ENCODE results near the gene ATP4A.

ATP4A gene

GRCh38 chr19:35514282-35514809, 49.1 kb downstream of the ATP4A start:
- Histone ChIP-seq H3K4me3 (ENCODE audit: low read length in 2 of 2) (no peak overlapping the region), H3K36me3 (ENCODE audit: control insufficient read depth in 2 of 2, insufficient read depth in 2 of 2, low read length in 2 of 2) (no peaks in the 10 kb centered on the region), H3K9ac (ENCODE audit: low read depth in 1 of 2, low read length in 2 of 2) (no peak overlapping the region), H3K9me3 (ENCODE audit: control insufficient read depth in 2 of 2, low read length in 2 of 2) (no peaks in the 10 kb centered on the region), H3K4me1 (ENCODE audit: control insufficient read depth in 2 of 2, insufficient read depth in 2 of 2, low read length in 2 of 2) (peaks cover 0 to 8% of the 10 kb centered on the region in 2 donors), H3K27me3 (ENCODE audit: control insufficient read depth in 2 of 2, insufficient read depth in 2 of 2, low read length in 2 of 2) (peaks cover 3 to 5% of the 10 kb centered on the region in 2 donors), H3K27ac (ENCODE audit: low read depth in 2 of 2, low read length in 2 of 2) (no peak overlapping the region)

GRCh38 chr19:35513628-35514281, 49.7 kb downstream of the ATP4A start, which contains the start of gene DMKN:
Gene DMKN, minus strand, starts transcription at chr19:35513649. Its CDS starts 174 bp downstream, at chr19:35513475.
- peaks cover 0 to 8% of the 10 kb centered on the region in 2 donors for H3K4me1 ChIP-seq (ENCODE audit: control insufficient read depth in 2 of 2, insufficient read depth in 2 of 2, low read length in 2 of 2)
- no peak within 1 kb of the TSS for H3K9ac ChIP-seq (ENCODE audit: low read depth in 1 of 2, low read length in 2 of 2)

GRCh38 chr19:35512831-35513627, 50.4 kb downstream of the ATP4A start:
- no peaks in the 10 kb centered on the region for H3K36me3 ChIP-seq (ENCODE audit: control insufficient read depth in 2 of 2, insufficient read depth in 2 of 2, low read length in 2 of 2)
- H3K27me3 ChIP-seq (ENCODE audit: control insufficient read depth in 2 of 2, insufficient read depth in 2 of 2, low read length in 2 of 2), result peaks cover 3 to 5% of the 10 kb centered on the region in 2 donors
- H3K4me3 ChIP-seq (ENCODE audit: low read length in 2 of 2), result no peak overlapping the region
- peaks cover 0 to 8% of the 10 kb centered on the region in 2 donors for H3K4me1 ChIP-seq (ENCODE audit: control insufficient read depth in 2 of 2, insufficient read depth in 2 of 2, low read length in 2 of 2)
- no peak overlapping the region for H3K9ac ChIP-seq (ENCODE audit: low read depth in 1 of 2, low read length in 2 of 2)
- no peak overlapping the region for H3K27ac ChIP-seq (ENCODE audit: low read depth in 2 of 2, low read length in 2 of 2)
- no peaks in the 10 kb centered on the region for H3K9me3 ChIP-seq (ENCODE audit: control insufficient read depth in 2 of 2, low read length in 2 of 2)

More at GRCh38 chr19:35513628-35514281, 49.7 kb downstream of the ATP4A start, which contains the start of gene DMKN:
- Histone ChIP-seq H3K27me3 (ENCODE audit: control insufficient read depth in 2 of 2, insufficient read depth in 2 of 2, low read length in 2 of 2) (peaks cover 3 to 5% of the 10 kb centered on the region in 2 donors), H3K9me3 (ENCODE audit: control insufficient read depth in 2 of 2, low read length in 2 of 2) (no peaks in the 10 kb centered on the region), H3K27ac (ENCODE audit: low read depth in 2 of 2, low read length in 2 of 2) (no peak within 1 kb of the TSS), H3K36me3 (ENCODE audit: control insufficient read depth in 2 of 2, insufficient read depth in 2 of 2, low read length in 2 of 2) (no peaks in the 10 kb centered on the region), H3K4me3 (ENCODE audit: low read length in 2 of 2) (no peak within 1 kb of the TSS)

- Histone ChIP-seq H3K27me3 (ENCODE audit: control insufficient read depth in 2 of 2, insufficient read depth in 2 of 2, low read length in 2 of 2) (peaks cover 3 to 5% of the 10 kb centered on the region in 2 donors), H3K27ac (ENCODE audit: low read depth in 2 of 2, low read length in 2 of 2) (no peak overlapping the region)
Observed at GRCh38 chr19:35511337-35511736, 52.1 kb downstream of the ATP4A start.

GRCh38 chr19:35510626-35510964, 52.9 kb downstream of the ATP4A start:
- Histone ChIP-seq H3K4me3 (ENCODE audit: low read length in 2 of 2) (peak overlapping the region; percentile 47 to 70), H3K36me3 (ENCODE audit: control insufficient read depth in 2 of 2, insufficient read depth in 2 of 2, low read length in 2 of 2) (no peaks in the 10 kb centered on the region), H3K27me3 (ENCODE audit: control insufficient read depth in 2 of 2, insufficient read depth in 2 of 2, low read length in 2 of 2) (peaks cover 3 to 5% of the 10 kb centered on the region in 2 donors), H3K4me1 (ENCODE audit: control insufficient read depth in 2 of 2, insufficient read depth in 2 of 2, low read length in 2 of 2) (peaks cover 0 to 8% of the 10 kb centered on the region in 2 donors), H3K9me3 (ENCODE audit: control insufficient read depth in 2 of 2, low read length in 2 of 2) (no peaks in the 10 kb centered on the region), H3K9ac (ENCODE audit: low read depth in 1 of 2, low read length in 2 of 2) (no peak overlapping the region), H3K27ac (ENCODE audit: low read depth in 2 of 2, low read length in 2 of 2) (no peak overlapping the region)

More at GRCh38 chr19:35511337-35511736, 52.1 kb downstream of the ATP4A start:
- H3K4me1 ChIP-seq (ENCODE audit: control insufficient read depth in 2 of 2, insufficient read depth in 2 of 2, low read length in 2 of 2), result peaks cover 0 to 8% of the 10 kb centered on the region in 2 donors
- H3K9me3 ChIP-seq (ENCODE audit: control insufficient read depth in 2 of 2, low read length in 2 of 2), result no peaks in the 10 kb centered on the region
- H3K4me3 ChIP-seq (ENCODE audit: low read length in 2 of 2), result no peak overlapping the region
- no peak overlapping the region for H3K9ac ChIP-seq (ENCODE audit: low read depth in 1 of 2, low read length in 2 of 2)
- no peaks in the 10 kb centered on the region for H3K36me3 ChIP-seq (ENCODE audit: control insufficient read depth in 2 of 2, insufficient read depth in 2 of 2, low read length in 2 of 2)

GRCh38 chr19:35509861-35510625, 53.4 kb downstream of the ATP4A start:
- H3K27ac ChIP-seq (ENCODE audit: low read depth in 2 of 2, low read length in 2 of 2), result peak overlapping the region in 1 of 2 donors; percentile 16
- peaks cover 0 to 8% of the 10 kb centered on the region in 2 donors for H3K4me1 ChIP-seq (ENCODE audit: control insufficient read depth in 2 of 2, insufficient read depth in 2 of 2, low read length in 2 of 2)

GRCh38 chr19:35509018-35509652, 54.3 kb downstream of the ATP4A start:
- H3K4me3 ChIP-seq (ENCODE audit: low read length in 2 of 2), result peak overlapping the region in 1 of 2 donors; percentile 70
- H3K9me3 ChIP-seq (ENCODE audit: control insufficient read depth in 2 of 2, low read length in 2 of 2), result no peaks in the 10 kb centered on the region
- peak overlapping the region in 1 of 2 donors; percentile 16 for H3K27ac ChIP-seq (ENCODE audit: low read depth in 2 of 2, low read length in 2 of 2)
- peaks cover 3% of the 10 kb centered on the region in 2 donors for H3K27me3 ChIP-seq (ENCODE audit: control insufficient read depth in 2 of 2, insufficient read depth in 2 of 2, low read length in 2 of 2)
- no peaks in the 10 kb centered on the region for H3K36me3 ChIP-seq (ENCODE audit: control insufficient read depth in 2 of 2, insufficient read depth in 2 of 2, low read length in 2 of 2)
- H3K9ac ChIP-seq (ENCODE audit: low read depth in 1 of 2, low read length in 2 of 2), result no peak overlapping the region
- H3K4me1 ChIP-seq (ENCODE audit: control insufficient read depth in 2 of 2, insufficient read depth in 2 of 2, low read length in 2 of 2), result peaks cover 0 to 8% of the 10 kb centered on the region in 2 donors

More at GRCh38 chr19:35509861-35510625, 53.4 kb downstream of the ATP4A start:
- no peaks in the 10 kb centered on the region for H3K9me3 ChIP-seq (ENCODE audit: control insufficient read depth in 2 of 2, low read length in 2 of 2)
- peaks cover 3 to 5% of the 10 kb centered on the region in 2 donors for H3K27me3 ChIP-seq (ENCODE audit: control insufficient read depth in 2 of 2, insufficient read depth in 2 of 2, low read length in 2 of 2)
- peak overlapping the region; percentile 47 to 70 for H3K4me3 ChIP-seq (ENCODE audit: low read length in 2 of 2)
- H3K36me3 ChIP-seq (ENCODE audit: control insufficient read depth in 2 of 2, insufficient read depth in 2 of 2, low read length in 2 of 2), result no peaks in the 10 kb centered on the region
- H3K9ac ChIP-seq (ENCODE audit: low read depth in 1 of 2, low read length in 2 of 2), result peak overlapping the region; percentile 41 to 45

- Histone ChIP-seq H3K27me3 (ENCODE audit: control insufficient read depth in 2 of 2, insufficient read depth in 2 of 2, low read length in 2 of 2) (peaks cover 0 to 3% of the 10 kb centered on the region in 2 donors), H3K4me3 (ENCODE audit: low read length in 2 of 2) (no peak overlapping the region), H3K4me1 (ENCODE audit: control insufficient read depth in 2 of 2, insufficient read depth in 2 of 2, low read length in 2 of 2) (peaks cover 0 to 8% of the 10 kb centered on the region in 2 donors)
Observed at GRCh38 chr19:35508129-35508528, 55.3 kb downstream of the ATP4A start.

GRCh38 chr19:35507561-35507960, 55.9 kb downstream of the ATP4A start:
- Histone ChIP-seq H3K4me1 (ENCODE audit: control insufficient read depth in 2 of 2, insufficient read depth in 2 of 2, low read length in 2 of 2) (peaks cover 0 to 8% of the 10 kb centered on the region in 2 donors), H3K36me3 (ENCODE audit: control insufficient read depth in 2 of 2, insufficient read depth in 2 of 2, low read length in 2 of 2) (no peaks in the 10 kb centered on the region), H3K9me3 (ENCODE audit: control insufficient read depth in 2 of 2, low read length in 2 of 2) (no peaks in the 10 kb centered on the region), H3K4me3 (ENCODE audit: low read length in 2 of 2) (no peak overlapping the region), H3K27ac (ENCODE audit: low read depth in 2 of 2, low read length in 2 of 2) (no peak overlapping the region), H3K27me3 (ENCODE audit: control insufficient read depth in 2 of 2, insufficient read depth in 2 of 2, low read length in 2 of 2) (peaks cover 0 to 3% of the 10 kb centered on the region in 2 donors), H3K9ac (ENCODE audit: low read depth in 1 of 2, low read length in 2 of 2) (no peak overlapping the region)

More at GRCh38 chr19:35508129-35508528, 55.3 kb downstream of the ATP4A start:
- H3K27ac ChIP-seq (ENCODE audit: low read depth in 2 of 2, low read length in 2 of 2), result no peak overlapping the region
- H3K9me3 ChIP-seq (ENCODE audit: control insufficient read depth in 2 of 2, low read length in 2 of 2), result no peaks in the 10 kb centered on the region
- H3K36me3 ChIP-seq (ENCODE audit: control insufficient read depth in 2 of 2, insufficient read depth in 2 of 2, low read length in 2 of 2), result no peaks in the 10 kb centered on the region
- H3K9ac ChIP-seq (ENCODE audit: low read depth in 1 of 2, low read length in 2 of 2), result no peak overlapping the region

All from mucosa of rectum (tissue), 2 donors.